ENCODE measurements around the gene KRTAP5-2. TPM values are rescaled to one million over a fixed set of nuclear protein-coding genes. Genes with fewer than 3 reads are reported as not detected.

KRTAP5-2 gene
- total and polyA plus RNA-seq, 9 of the 15 experiments (the other 6 are each of a cell fraction or from before 2014, with no cell fraction given) = not detected

- Histone ChIP-seq H3K9ac (ENCODE audit: insufficient read depth in 1 of 2, low read depth in 2 of 2, low read length in 2 of 2) (no peak overlapping the region), H3K4me3 (no peak overlapping the region), H3K79me2 (ENCODE audit: control insufficient read depth, insufficient read depth, low read length) (no peaks in the 10 kb centered on the region), H2AFZ (ENCODE audit: low read depth, low read length) (no peak overlapping the region), H3K36me3 (ENCODE audit: control insufficient read depth, insufficient read depth, low read length) (no peaks in the 10 kb centered on the region), H3K4me2 (ENCODE audit: insufficient read depth, low read length) (no peak overlapping the region), H3K27ac (ENCODE audit: extremely low read depth, low read depth, low read length) (no peak overlapping the region), H3K9me1 (ENCODE audit: control insufficient read depth, insufficient read depth, low read length) (no peaks in the 10 kb centered on the region), H4K20me1 (replicated peaks; ENCODE audit: control insufficient read depth, insufficient read depth, low read length) (peaks cover 8% of the 10 kb centered on the region), H3K27me3 (ENCODE audit: control insufficient read depth in 2 of 2, insufficient read depth in 2 of 2, low read length in 2 of 2) (peaks cover 14 to 58% of the 10 kb centered on the region in 2 experiments), H3K4me1 (replicated peaks in 1 of 2; ENCODE audit: control insufficient read depth in 2 of 2, insufficient read depth in 2 of 2, low read length in 2 of 2) (peaks cover 0 to 9% of the 10 kb centered on the region in 2 experiments; a peak in 2 of 5 replicates), H3K9me3 (replicated peaks; ENCODE audit: control insufficient read depth, insufficient read depth, low read depth, low read length) (no peaks in the 10 kb centered on the region)
- no peak for DNase-seq (ENCODE audit: extremely low read depth in 1 of 4, low spot score in 3 of 4)
- FAIRE-seq = no peak
- ChIA-PET POLR2A (interaction anchor here (0.6 to 0.9 kb wide), 3 partner anchors 8 to 486 kb away, joined by 3 to 4 read pairs (median 3); no protein-coding TSS in a partner anchor), CTCF (ENCODE audit: low intra/inter-chr PET ratio) (no interaction called here)
- BruUV-seq (replicated peaks) = no TSS peak
- intact Hi-C loops (cut with micrococcal nuclease) (no loop called here), in situ Hi-C loops (cut with MboI) (no loop called here)
- TF ChIP-seq ZNF644 (tag; IDR thresholded peaks at IDR 0.05; ENCODE audit: low read depth) (no peak), C11orf30 (IDR thresholded peaks at IDR 0.05; ENCODE audit: low read depth) (0 out of 2 replicates have a peak, but pooled peaks have one; percentile 21), MAFF (IDR thresholded peaks at IDR 0.05; ENCODE audit: low read length) (0 out of 2 replicates have a peak, but pooled peaks have one; percentile 2), ZBTB2 (IDR thresholded peaks at IDR 0.05) (no peak), ZBED1 (IDR thresholded peaks at IDR 0.05) (no peak), NCOA6 (IDR thresholded peaks at IDR 0.05) (no peak), SMARCA5 (IDR thresholded peaks at IDR 0.05) (no peak), ZSCAN32 (CRISPR knock-in tag; IDR thresholded peaks at IDR 0.05) (no peak), ELF4 (CRISPR knock-in tag; IDR thresholded peaks at IDR 0.05) (no peak), ZNF316 (IDR thresholded peaks at IDR 0.05) (peak; percentile 35)
- 0% methylated on average over 2 of the region's 2 CpGs for WGBS (ENCODE audit: insufficient coverage, low coverage, missing lambda C conversion rate)
- no peak for ATAC-seq
Measured at GRCh38 chr11:1637628-1638027, 39.5 kb upstream of the KRTAP5-2 start.

Data from K562 (cell line).